GM21737 (cell line): ENCODE results near the gene TSHZ1.

Experiments
- ATAC-seq: cut with Tn5 transposase; IDR thresholded peaks from one replicate; pipeline ENCODE4 v1.9.1; 2021; ENCODE audit warnings: mild to moderate bottlenecking, moderate library complexity; ENCODE audit not compliant: unreplicated experiment

Gene TSHZ1

DNA sequence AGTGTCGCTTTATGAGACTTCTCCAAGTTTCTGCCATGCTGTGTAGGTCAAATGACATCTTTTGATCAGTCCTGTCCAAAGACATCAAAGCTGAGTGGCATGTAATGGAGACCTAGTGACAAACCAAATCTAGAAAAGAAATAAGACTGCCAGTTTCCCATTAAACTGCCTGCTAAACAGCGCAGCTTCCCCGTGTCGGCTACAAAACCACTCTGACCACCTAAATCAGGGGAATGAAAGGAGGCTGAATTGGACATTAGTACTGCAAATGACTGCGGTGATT is 57.7 kb downstream of the TSHZ1 start:
- ATAC-seq, result no peak

DNA sequence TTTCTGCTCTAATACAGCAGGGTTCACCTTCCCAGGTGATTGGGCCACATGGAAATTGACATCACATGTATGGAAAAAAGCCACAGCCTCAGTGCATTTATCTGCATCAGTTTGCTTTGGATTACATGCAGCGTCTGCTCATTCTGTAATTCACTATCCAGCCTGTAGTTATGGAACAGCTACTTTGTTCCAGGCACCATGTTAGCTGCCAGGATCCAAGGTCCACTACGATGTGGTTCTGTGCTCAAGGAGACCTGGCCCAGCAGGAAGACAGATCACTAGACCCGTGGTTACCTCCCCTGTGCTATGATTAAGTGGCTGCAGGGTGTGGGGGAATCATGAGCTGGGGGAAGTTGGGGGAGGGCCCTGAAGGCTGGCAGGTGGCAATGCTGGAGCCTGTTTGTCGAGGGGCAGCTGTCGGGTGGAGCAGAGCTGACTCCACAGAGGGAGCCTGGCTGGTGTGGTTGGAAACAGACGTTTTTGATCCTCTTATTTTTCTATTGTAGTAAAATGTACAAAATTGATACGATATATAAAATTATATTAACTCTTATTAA is 58.6 kb downstream of the TSHZ1 start:
- ATAC-seq, result no peak

DNA sequence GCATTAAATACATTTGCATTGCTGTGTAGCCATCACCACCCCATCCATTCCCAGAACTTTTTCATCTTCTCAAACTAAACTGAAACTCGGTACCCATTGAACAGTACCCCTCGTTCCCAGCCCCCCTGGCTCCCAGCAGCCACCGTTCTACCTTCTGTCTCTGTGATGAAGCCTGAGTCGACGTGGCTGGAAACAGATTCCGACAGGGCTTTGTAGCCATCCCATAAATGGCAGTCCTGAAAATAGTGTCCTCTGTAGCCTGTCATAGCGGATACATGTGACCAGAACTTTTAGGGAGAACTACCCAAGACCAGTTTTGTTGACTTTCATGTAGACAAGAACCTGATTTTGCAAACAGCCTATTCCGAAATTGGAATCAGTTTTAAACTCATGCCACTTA is 59.1 kb downstream of the TSHZ1 start:
- no peak for ATAC-seq

DNA sequence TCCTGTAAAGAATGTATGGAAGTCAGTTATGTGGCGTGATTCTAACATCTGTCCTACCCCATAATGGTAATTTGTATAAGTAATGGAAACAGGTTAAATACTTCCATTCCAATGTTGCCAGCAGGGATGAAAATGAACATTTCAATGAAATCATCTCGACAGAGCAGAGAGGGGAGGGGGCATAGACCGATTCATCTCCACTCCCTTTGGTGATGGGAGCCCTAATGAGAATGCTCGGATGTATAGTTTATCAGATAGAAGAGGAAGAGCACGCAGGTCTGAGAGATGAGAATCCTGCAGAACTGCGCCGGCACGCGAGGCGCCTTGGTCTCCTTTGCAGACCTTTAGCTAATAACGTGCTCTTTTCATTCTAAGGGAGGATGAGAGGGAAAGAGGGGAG is 61.4 kb downstream of the TSHZ1 start:
- no peak for ATAC-seq

DNA sequence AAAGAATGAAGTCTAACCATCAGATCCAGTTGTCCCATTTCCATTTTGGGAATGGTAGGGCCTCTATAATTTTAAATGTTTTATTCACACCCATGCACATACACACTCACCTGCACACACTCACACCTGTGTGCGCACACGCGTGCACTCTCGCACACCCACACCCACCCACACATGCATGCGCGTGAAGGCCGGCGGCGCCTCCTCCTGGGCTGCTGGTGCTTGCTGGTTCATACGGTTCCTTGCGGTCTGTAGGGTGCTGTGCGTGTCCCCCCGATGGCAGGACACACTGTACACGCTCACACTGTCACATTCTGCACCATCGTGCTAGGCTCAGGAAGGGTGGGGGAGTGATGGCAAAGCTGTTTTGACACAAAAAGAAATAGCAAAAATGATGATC is 63.2 kb downstream of the TSHZ1 start:
- no peak for ATAC-seq

DNA sequence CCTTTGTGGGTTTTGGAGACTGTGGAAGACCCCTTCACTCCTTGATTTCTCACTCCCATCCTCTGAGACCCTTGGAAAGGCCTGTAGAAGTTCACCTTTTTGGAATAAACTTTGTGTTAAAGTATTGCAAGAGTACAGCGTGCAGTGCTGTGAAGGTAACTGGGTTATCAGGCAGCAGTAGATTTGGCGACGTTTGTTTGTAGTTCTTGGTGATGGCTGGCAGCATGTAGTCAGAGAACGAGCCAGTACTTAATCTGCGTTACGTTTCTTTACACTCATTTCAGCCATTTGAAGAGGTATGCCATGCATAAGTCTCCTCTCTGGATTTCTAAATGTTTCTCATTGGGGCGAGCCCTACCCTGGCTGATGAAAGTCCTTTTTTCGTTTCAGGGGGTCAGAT is 64.6 kb downstream of the TSHZ1 start:
- ATAC-seq, result no peak

DNA sequence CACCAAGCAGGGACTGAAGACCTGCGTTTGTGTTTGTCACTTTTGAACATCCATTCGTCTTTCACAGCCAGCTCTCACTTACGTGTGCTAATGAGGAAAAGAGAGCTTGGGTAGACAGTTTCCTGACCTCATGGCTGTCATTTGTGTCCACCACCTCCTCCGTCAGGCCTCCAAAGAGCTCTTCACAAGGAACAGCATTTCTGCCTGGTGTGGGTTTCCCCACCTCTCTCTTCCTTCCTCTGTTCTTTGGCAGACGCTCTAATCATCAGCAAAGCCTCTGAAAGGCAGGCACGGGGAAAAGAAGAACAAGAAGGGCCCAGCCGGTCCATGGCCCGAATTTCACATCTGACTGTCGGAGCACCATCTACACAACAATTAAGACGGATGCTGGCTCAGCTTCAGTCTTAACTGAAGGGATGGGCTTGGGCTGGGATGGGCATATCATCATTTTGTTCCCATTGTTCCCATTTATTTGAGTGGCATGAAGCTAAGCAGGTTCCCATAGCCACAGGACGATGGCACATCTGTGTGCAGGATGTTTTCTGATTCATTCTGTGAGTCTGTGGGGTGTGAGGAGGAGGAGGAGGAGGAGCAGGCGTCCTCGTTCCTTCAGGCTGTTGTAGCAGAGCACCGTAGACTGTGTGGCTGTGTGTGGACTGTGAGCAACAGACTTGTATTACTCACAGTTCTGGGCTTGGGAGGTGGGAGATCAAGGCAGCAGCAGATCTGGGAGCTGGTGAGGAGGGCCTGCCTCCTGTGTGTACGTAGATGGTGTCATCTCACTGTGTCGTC is 66.4 kb downstream of the TSHZ1 start:
- ATAC-seq, result no peak

DNA sequence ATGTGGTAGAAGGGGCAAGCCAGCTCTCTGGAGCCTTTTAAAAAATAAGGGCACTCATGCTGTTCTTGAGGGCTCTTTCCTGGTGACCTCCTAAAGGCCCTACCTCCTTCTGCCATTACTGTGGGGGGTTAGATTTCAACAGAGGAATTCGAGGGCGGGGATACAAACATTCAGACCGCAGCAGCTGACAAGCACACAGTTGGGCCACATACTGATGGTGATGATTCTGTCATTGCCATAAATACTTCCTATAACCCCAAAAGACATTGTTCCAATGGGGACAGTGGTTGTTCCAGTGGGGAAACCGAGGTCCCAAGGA is 67.0 kb downstream of the TSHZ1 start:
- no peak for ATAC-seq

DNA sequence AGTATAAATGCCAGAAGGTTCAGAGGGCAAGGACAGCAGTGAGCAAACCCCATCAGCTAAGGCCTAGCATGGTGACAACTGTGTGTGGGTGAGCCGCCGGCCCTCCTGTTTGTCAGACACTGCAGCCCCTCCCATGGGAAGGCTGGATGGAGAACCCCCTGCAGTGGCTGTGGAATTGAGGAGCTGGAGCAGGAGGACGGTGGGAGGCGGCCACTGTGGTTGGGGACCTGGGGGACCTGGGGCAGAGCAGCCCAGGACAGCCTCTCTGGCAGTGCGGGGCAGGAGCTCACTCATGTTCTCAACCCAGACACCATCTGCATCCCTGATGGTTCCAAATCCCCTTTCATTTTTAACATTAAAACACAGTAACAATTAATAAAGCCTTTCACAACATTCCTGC is 68.8 kb downstream of the TSHZ1 start:
- no peak for ATAC-seq

DNA sequence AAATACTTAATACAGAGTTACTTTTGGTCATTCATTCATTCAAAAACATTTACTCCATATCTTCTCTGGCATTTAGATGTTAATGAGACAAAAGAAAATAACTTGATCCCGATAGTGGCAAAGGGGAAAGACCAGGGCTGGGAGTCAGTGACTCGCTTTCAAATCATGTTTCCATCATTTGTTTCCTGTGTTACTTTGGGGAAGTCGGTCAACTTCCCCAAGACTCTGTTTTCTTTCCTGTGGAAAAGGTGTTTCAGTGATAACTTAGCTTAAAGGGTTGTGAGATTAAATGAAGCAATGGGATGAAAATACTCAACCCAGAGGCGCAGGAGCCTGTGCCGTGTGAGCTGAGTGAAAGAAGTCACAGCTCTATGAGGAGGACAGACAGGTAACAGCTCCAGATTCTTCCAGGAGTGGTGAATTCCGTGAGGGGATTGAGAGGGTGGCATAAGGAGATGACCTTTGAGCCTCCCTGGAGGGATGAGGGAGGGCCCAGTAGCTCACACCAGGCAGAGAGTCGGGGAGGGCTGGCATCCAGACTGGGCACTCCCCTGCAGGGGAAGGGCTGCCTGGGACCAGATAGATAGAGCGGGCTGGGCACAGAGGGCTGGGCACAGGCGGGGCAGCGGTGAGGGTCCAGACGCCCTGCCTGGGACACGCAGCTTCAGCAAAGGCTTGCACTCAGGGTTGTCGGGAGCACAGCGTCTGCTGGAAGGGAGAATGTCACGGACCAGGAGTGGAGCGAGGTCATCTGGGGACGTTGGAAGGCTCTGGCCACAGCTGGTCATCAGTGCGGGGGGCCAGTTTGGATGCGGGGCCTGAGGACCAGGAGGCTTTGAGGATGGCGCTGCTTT is 70.1 kb downstream of the TSHZ1 start:
- ATAC-seq, result no peak

DNA sequence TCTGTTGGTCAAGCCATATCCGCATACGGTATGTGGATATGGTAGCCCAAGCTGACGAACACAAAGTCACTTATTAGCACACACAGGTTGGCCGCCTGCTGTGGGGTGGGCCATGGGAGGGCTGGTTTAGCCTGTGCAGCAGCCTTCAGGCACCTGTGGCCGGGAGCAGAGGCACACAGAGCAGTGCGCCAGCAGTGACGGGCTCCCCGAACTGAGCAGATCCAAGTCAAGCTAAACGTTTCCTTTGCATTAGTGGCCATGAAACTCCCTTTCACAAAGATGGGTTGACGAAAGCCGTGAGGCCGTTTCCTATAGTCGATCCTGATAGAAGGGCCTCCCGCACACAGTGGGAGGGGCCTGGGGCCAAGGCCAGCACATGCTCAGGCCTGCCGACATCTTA is 72.1 kb downstream of the TSHZ1 start:
- ATAC-seq, result no peak

DNA sequence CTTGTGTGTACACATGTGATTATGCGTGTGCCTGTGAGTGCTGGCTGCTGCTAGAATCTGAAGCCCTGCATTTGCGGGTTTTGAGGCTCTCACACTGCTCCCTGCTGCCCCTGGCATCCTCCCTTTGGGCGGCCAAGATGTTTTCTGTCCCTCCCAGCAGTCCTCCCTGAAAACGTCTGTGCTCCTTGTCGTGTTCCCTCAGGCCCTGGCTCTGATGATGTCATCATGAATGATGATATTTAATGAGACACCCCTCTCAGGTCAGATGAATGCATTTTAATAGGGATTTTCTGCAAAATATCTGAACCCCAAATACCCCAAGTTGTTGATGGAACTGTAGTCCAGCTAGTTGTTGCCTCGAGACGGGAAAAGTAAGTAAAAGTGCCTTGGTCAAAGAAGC is 73.1 kb downstream of the TSHZ1 start:
- no peak for ATAC-seq

DNA sequence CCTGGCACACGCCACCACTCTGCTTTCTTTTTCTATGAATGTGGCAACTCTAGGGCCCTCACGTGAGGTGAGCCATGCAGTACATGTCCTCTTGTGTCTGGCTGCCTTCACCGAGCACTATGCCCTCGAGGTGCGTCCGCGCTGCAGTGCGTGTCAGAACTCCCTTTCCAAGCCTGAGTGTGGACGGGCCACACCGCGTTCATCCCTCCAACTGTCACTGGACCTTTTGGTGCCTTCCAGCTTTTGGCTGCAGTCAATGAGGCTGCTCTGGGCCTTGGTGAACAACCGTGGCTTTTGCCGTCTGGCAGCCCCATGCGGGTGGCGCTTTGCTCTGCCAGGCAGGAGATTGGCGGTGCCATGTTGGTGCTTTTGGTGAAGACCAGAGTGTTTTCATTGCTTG is 74.0 kb downstream of the TSHZ1 start:
- ATAC-seq, result no peak

DNA sequence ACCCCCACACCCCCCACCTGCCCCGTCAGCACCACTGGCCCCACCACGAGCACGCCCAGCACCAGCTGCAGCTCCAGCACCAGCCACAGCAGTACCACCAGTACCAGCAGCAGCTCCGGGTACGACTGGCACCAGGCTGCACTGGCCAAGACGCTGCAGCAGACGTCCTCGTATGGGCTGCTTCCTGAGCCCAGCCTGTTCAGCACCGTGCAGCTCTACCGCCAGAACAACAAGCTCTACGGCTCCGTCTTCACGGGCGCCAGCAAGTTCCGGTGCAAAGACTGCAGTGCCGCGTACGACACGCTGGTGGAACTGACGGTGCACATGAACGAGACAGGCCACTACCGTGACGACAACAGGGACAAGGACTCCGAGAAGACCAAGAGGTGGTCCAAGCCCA is 75.3 kb downstream of the TSHZ1 start:
- ATAC-seq, result no peak

DNA sequence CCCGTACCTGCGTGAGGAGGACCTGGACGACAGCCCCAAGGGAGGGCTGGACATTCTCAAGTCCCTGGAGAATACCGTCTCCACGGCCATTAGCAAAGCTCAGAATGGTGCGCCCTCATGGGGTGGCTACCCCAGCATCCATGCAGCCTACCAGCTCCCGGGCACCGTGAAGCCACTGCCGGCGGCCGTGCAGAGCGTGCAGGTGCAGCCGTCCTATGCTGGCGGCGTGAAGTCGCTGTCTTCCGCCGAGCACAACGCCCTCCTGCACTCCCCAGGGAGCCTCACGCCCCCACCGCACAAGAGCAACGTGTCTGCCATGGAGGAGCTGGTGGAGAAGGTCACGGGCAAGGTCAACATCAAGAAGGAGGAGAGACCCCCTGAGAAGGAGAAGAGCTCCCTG is 76.4 kb downstream of the TSHZ1 start:
- no peak for ATAC-seq

DNA sequence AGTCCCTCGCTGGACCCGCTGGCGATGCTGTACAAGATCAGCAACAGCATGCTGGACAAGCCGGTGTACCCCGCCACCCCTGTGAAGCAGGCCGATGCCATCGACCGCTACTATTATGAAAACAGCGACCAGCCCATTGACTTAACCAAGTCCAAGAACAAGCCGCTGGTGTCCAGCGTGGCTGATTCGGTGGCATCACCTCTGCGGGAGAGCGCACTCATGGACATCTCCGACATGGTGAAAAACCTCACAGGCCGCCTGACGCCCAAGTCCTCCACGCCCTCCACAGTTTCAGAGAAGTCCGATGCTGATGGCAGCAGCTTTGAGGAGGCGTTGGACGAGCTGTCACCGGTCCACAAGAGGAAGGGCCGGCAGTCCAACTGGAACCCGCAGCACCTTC is 77.1 kb downstream of the TSHZ1 start:
- no peak for ATAC-seq

DNA sequence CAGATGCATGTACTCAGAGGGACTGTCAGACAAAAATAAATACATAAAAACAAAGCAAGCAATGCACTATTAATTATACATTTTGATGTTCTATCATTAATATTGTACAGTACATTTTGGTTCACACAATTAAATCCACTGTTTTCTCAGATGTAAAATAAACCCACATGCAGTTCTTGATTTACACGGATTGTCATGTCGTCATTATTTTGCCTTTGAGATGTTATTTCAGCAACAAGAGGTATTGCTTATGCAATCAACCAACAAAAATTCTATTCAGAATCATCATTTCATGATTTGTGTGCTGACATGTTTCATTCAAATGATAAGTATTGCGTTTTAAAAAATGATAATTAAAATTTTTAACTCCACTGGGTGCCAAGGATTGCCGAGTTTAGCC is 79.2 kb downstream of the TSHZ1 start:
- ATAC-seq, result no peak

DNA sequence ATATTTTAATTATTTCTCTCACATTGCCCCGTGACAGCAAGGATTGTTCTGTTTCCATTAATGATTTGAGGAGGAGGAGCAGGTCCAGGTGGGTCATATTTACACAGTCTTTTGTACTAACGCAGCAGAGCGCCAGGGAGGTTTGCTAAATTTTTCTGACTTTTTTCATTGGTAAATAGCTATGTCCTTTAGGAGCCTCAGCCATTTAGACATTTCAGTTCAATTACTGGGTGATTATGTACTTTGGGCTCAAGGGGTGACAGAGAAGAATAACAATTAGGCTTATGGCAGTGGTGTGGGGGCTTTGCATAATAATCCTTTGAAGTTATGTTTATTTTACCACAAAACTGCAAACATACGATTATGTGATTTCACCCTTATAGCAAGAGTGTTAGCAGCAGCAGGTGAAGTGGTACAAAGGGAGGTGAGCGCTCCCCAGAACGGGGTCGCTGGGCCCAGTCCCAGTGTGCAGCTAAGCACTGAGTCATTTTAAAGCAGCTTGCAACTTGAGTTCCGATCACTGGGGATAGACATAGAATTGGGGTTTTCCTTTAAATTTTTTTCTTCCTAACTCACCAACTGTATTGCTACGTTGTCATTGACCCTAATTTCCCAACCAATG is 80.3 kb downstream of the TSHZ1 start:
- no peak for ATAC-seq

DNA sequence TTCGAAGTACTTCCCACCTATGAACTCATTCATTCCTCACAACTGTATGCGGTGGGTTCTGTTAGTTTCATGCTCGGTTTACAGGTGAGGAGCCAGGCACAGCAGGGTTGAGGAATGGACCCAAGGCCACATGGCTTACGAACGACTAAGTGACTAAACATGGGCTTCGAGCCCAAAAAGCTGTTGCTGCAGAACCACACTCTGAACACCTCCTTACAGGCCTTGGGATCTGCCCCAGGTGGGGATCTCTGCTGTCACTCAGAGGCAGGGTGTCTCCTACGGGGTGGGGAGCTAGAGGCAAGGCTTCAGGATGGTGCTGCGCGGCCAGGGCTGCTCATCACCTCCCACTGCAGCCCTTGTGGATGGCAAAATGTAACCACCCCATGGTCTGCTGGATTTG is 80.9 kb downstream of the TSHZ1 start:
- ATAC-seq, result no peak

DNA sequence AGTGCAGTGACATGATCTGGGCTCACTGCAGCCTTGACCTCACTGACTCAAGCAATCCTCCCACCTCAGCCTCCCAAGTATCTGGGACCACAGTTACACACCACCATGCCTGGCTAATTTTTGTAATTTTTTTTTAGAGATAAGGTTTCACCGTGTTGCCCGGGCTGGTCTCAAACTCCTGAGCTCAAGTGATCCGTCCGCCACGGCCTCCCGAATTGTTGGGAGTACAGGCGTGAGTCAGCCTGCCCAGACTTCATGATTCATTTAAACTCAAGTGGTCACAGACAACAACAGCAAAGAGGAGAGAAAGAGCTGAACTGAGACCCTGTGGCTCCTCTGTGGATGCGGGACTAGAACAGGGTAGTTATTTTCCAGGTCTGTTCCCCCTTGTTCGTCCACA is 83.0 kb downstream of the TSHZ1 start:
- ATAC-seq, result no peak

DNA sequence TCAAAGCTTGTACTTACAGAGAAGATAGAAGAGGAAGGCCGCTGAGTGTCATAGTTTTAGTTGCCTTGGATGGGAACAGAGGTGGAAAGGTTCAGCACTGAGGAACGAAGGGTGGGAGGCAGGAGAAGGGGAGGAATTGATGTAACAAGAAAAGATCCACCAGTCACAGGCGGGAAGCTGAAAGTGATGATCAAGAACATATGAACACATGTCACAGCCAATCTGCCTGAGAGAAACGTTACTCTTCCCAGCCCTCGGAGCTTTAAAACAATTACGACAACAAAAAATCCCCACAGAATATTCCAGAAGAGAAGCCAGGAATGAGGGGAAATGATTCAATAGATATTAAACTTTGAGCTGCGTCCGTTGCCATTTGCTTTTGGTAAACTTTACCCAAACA is 87.1 kb downstream of the TSHZ1 start:
- no peak for ATAC-seq
